ENCODE measurements around the gene FGF18.

GRCh38 chr5:171435908-171436307 is 16.5 kb downstream of the FGF18 start:
- TF ChIP-seq CTCF (IDR thresholded peaks at IDR 0.05) (no peak), EZH2 (IDR thresholded peaks at IDR 0.05) (no peak)

Data from neural progenitor cell (in vitro differentiated cells).